GM19324 (cell line): ENCODE measurements around the gene C12orf42.
"Not testable (repeated sequence)": the region's sequence is repeated elsewhere in the genome, so short reads cannot be mapped to it uniquely, and the experiment has no call there.

ENCODE experiments used
- ATAC-seq: cut with Tn5 transposase; IDR thresholded peaks from one replicate; pipeline ENCODE4 v1.9.1; 2021; ENCODE audit warnings: mild to moderate bottlenecking, moderate library complexity; ENCODE audit not compliant: unreplicated experiment, low FRiP score

The C12orf42 gene

GRCh38 chr12:103425674-103426073 lies 70.1 kb downstream of the C12orf42 start:
- not testable (repeated sequence) for ATAC-seq

- ATAC-seq: not testable (repeated sequence)
Measured at GRCh38 chr12:103424849-103425586, 70.8 kb downstream of the C12orf42 start.

GRCh38 chr12:103423516-103423910 lies 72.3 kb downstream of the C12orf42 start:
- ATAC-seq: no peak

GRCh38 chr12:103422746-103423515 lies 72.8 kb downstream of the C12orf42 start:
- ATAC-seq: no peak

GRCh38 chr12:103422328-103422727 lies 73.4 kb downstream of the C12orf42 start:
- no peak for ATAC-seq

- ATAC-seq: no peak
Measured at GRCh38 chr12:103421402-103421801, 74.4 kb downstream of the C12orf42 start.

- ATAC-seq: no peak
Measured at GRCh38 chr12:103415681-103416080, 80.1 kb downstream of the C12orf42 start.

GRCh38 chr12:103401421-103401820 lies 94.3 kb downstream of the C12orf42 start:
- ATAC-seq: no peak

GRCh38 chr12:103399986-103400385 lies 95.8 kb downstream of the C12orf42 start:
- no peak for ATAC-seq

GRCh38 chr12:103397536-103397935 lies 98.2 kb downstream of the C12orf42 start:
- ATAC-seq: no peak

- ATAC-seq: peak; percentile 90
Measured at GRCh38 chr12:103392722-103393121, 103.0 kb downstream of the C12orf42 start.

- ATAC-seq: no peak
Measured at GRCh38 chr12:103391103-103391502, 104.7 kb downstream of the C12orf42 start.

- no peak for ATAC-seq
Measured at GRCh38 chr12:103387385-103387784, 108.4 kb downstream of the C12orf42 start.

- ATAC-seq: no peak
Measured at GRCh38 chr12:103386451-103386850, 109.3 kb downstream of the C12orf42 start.

- peak; percentile 50 for ATAC-seq
Measured at GRCh38 chr12:103382736-103383346, 112.9 kb downstream of the C12orf42 start.

- ATAC-seq: no peak
Measured at GRCh38 chr12:103382119-103382518, 113.6 kb downstream of the C12orf42 start.

GRCh38 chr12:103379670-103380069 lies 116.1 kb downstream of the C12orf42 start:
- no peak for ATAC-seq

- no peak for ATAC-seq
Measured at GRCh38 chr12:103373088-103373523, 122.7 kb downstream of the C12orf42 start.

- peak; percentile 73 for ATAC-seq
Measured at GRCh38 chr12:103369929-103370328, 125.8 kb downstream of the C12orf42 start.

- ATAC-seq: no peak
Measured at GRCh38 chr12:103368167-103368566, 127.6 kb downstream of the C12orf42 start.

- no peak for ATAC-seq
Measured at GRCh38 chr12:103354403-103354802, 141.4 kb downstream of the C12orf42 start.
